Gastrocnemius medialis (tissue), 4 donors: ENCODE measurements around the gene GLOD4.

Experiments used
- POLR2A ChIP-seq, 2 donors: fragments of 450-650 bp; IDR thresholded peaks; one replicate each; pipeline ENCODE4 v1.6.1; 2017; ENCODE audit warnings: antibody characterized with exemption in 2 of 2, mild to moderate bottlenecking in 2 of 2, moderate library complexity in 2 of 2
- TF ChIP-seq, protein P1 (sequence below), 5 experiments: fragments of 450-650 bp in 3 of 5; fragments of 200-600 bp in 2 of 5; sonication (generic) in 2 of 5; IDR thresholded peaks in 4 of 5; conservative IDR thresholded peaks in 1 of 5; 1 replicate in 4 of 5; 2 replicates in 1 of 5; pipeline ENCODE4 v1.5.1; 2016 to 2019; ENCODE audit warnings: antibody characterized with exemption in 5 of 5, mild to moderate bottlenecking in 3 of 5, moderate library complexity in 3 of 5

DNA sequence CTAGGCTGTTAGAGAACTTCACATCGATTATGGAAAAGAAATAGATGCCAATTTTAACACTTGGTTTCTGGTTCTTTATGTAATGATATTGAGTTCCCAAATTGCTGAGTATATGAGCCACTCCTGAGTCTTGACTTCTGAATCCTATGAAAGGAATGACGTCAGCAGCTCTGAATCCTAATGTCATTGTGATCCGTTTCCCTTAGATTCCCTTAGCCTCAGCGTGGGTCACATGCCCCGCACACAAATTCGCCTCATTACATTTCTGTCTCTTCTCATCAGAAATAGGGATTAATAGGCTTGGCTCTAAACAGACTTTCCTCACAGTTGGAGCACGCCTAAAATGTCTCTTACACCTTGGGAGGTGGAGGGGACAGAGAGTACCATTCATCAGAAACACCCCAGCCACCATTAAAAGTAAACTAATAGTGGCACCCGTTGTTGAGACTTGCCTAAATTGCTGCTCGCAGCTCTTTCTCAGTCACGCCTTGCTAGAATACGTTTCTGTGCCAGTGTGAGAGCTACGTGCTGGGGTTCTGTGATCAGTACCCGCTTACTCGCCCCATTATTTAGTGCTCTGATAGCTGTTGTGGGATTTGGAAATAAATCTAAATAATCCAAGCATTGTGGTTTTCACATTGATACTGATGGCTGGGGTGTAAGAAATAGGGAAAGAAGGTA is 7.2 kb upstream of the GLOD4 start:
- TF ChIP-seq, protein P1, sequence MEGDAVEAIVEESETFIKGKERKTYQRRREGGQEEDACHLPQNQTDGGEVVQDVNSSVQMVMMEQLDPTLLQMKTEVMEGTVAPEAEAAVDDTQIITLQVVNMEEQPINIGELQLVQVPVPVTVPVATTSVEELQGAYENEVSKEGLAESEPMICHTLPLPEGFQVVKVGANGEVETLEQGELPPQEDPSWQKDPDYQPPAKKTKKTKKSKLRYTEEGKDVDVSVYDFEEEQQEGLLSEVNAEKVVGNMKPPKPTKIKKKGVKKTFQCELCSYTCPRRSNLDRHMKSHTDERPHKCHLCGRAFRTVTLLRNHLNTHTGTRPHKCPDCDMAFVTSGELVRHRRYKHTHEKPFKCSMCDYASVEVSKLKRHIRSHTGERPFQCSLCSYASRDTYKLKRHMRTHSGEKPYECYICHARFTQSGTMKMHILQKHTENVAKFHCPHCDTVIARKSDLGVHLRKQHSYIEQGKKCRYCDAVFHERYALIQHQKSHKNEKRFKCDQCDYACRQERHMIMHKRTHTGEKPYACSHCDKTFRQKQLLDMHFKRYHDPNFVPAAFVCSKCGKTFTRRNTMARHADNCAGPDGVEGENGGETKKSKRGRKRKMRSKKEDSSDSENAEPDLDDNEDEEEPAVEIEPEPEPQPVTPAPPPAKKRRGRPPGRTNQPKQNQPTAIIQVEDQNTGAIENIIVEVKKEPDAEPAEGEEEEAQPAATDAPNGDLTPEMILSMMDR (IDR thresholded peaks at IDR 0.05 in 4 of 5, conservative IDR thresholded peaks at IDR 0.05 in 1 of 5), result no peak
- no peak for TF ChIP-seq POLR2A (IDR thresholded peaks at IDR 0.05)
